GM19240 (cell line): ENCODE data around the gene PTPRN2.
"Not testable (repeated sequence)": the region's sequence is repeated elsewhere in the genome, so short reads cannot be mapped to it uniquely, and the experiment has no call there.

ENCODE experiments used
- DNase-seq: peaks from one replicate; pipeline ENCODE4 v3.0.0; 2011; ENCODE audit warnings: low spot score; ENCODE audit not compliant: insufficient read length

PTPRN2 gene

DNA sequence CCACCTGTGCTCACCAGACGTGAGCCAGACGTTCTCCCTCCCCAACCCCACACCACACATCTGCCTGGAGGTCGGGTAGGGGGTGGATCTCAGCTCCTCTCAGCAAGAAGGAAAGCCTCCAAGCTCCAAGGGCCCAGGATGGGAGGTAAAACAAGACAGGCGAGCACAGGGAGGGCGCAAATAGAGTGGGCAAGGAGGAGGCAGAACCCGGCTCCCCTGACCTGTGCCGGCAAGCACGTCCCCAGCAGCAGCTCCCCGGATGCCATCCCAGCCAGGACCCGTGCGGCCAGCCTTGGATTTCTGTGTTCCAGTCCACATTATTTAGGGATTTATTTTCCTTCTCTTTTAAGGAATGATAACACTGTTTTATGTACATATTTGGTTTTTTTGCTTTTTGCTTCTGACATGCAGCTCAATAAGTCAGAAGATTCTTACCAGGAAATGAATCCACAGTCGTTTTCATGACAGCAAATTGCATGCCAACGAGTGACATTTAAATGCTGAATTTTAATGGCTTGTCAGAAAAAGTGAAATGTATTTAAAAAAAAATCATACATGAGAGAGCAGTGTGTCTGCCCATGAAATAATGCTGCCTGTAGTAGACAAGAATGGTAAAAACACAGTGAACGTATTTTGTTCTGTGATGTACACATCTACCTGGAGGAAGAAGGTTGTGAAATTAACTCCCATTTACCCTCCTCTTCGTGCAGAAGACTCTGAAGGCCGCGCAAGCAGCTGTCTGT lies 276.5 kb downstream of the PTPRN2 start:
- DNase-seq: no peak

DNA sequence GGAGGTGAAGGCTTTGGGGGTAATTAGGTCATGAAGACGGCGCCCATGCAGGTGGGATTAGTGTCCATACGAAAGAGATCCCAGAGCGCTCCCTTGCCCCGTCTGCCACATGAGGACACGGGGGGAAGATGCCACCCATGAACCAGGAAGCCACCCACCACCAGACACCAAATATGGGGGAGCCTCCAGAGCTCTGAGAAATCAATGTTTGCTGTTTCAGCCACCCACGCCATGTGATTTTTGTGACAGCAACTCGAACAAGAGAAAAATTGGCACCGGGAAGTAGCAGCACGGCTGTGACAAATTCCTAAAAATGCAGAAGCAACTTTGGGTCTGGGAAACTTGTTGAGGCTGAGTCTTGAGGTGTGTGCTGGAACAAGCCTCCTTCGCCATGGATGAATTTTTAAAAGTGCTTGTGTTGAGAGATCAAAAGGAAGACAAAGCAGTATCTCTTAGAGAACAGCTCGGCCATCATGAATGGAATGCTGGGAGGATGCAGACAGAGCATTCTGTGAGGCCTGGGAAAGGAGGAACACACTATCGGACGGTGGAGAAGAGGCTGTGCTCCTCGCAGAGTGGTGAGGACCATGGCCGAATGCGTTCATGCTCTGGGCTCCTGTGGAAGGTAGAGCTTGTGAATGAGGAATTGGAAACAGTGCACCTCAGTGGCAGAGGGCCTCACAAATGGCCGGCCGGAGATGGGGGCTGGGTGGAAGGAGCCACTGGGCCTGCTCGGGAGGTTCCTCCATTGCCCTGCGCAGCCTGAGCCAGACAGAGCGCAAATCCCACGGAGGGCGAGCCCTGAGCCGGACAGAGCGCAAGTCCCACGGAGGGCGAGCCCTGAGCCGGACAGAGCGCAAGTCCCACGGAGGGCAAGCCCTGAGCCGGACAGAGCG lies 277.5 kb downstream of the PTPRN2 start:
- DNase-seq: no peak

DNA sequence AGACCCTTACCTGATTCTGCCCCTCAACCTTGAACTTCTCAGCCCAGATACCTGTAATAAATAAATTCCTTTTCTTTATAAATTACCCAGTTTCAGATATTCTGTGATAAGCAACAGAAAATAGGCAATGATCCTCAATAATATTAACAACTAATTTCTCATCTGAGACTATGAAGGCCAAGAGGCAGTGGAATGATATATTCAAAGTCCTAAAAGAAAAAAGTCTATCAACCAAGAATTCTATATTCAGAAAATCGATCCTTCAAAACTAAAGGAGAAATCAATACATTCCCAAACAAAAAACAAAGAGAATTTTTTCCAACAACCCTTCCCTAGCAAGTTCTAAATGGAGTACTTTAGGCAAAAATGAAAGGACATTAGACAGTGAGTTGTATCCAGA lies 279.6 kb downstream of the PTPRN2 start:
- no peak for DNase-seq

DNA sequence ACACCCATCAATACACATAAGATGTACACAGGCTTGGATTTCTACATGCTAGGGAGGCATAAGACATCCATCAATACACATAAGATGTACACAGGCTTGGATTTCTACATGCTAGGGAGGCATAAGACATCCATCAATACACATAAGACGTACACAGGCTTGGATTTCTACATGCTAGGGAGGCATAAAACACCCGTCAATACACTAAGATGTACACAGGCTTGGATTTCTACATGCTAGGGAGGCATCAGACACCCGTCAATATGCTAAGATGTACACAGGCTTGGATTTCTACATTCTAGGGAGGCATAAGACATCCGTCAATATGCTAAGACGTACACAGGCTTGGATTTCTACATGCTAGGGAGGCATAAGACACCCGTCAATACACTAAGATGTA lies 283.6 kb downstream of the PTPRN2 start:
- not testable (repeated sequence) for DNase-seq

DNA sequence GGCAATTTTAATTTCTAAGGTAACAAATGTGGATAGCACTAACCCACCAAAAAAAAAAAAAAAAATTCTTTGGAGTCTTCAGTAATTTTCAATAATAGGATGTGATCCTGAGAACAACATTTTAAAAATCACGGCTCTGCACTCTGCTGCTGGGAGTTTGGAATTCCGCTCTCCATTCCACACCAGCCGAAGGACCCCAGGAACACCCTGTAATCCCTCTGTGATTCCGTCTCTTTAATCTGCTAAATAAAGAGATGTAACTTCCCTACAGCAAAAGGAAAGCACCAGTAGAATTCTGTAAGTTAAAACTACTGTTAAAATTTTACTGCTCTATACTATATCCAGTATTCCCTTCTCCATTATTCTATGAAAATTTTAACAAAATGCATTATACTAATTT lies 284.5 kb downstream of the PTPRN2 start:
- DNase-seq: no peak

DNA sequence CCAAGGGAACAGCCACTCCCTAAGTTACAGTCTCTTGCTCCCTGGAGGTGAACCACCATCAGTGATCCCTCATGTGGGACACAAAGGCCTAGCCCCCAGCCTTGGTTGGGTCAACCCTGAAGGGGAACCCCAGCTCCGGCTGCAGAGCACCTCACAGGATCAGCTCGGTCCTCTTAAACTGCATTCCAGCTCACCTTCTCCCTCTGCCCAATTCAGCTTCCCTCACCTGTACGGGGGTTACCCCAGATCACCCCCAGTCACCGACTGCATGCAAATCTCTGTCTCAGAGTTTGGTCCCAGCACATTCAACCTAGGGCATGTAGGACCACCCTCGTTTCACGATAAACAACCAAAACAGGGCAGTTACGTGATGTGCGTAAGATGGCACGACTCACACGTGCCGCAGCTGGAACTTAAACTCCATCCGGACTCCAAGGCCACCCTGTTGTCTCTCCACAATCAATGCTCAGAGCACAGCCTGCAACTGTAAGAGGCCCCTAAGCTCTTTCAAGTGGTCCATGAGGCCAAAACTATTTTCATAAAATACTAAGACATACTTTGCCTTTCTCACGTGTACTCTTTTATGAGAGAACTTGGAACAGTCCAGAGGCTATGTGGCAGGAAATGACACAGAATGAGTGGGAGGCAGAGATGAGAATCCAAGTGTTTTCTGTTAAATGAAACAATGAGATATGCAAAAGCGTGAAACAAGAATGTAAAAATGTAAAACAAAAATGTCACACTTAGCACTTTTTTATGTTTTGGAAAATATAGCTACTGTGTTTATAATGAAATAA lies 285.2 kb downstream of the PTPRN2 start:
- no peak for DNase-seq

DNA sequence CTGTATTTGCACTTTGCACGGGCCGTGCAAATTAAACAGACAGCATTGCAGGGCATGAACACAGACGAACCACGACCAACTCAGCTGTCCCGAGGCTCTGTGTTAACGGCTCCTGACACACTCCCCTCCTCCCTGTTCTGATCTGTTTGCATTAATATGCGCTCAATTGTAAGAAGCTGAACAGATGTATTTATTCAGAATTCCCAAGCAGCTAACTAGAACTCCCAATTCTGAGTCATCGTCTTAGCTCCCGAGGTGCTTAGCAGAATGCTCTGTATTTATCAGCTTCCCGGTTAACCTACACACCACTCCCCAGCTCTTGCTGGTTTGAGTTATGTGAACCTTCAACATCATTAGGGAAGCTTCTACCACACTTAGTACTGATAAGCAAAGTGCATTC lies 286.4 kb downstream of the PTPRN2 start:
- no peak for DNase-seq

DNA sequence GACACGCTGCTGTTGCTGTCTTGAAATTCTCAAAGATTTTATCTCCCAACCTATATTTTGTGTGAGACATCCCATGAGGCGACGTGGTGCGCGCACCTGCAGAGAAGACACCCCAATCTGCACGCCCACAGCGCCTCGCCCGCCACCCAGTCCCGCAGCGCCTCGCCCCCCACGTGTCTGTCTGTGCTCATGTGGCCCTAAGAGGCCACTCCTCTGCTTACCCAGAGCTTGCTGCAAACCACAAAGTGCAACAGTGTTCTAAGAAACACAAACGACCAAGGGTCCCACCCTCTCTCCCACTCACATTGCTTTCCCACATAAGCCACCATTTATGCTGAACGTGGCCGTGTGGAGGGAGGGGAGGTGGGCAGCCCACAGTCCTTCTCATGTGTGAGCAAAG lies 287.2 kb downstream of the PTPRN2 start:
- no peak for DNase-seq

DNA sequence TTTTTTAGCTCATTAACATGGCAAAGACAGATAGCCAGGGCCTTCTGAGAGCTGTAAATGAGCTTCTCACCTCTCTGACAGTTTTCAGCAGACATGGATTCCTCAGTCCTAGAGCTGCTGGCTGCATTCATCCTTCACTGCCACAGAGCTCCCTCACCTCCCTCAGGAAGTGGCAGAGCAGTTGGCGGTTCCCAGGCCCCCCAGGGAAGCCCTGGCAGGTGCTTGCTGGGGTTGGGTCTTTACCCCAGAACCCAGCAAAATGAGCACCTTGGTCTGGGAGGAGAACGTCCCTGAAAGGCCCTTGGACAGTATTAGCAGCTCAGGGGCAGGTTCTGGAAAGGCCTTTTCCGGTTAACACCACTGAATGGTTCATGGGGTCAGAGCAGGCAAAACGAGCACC lies 288.0 kb downstream of the PTPRN2 start:
- no peak for DNase-seq

DNA sequence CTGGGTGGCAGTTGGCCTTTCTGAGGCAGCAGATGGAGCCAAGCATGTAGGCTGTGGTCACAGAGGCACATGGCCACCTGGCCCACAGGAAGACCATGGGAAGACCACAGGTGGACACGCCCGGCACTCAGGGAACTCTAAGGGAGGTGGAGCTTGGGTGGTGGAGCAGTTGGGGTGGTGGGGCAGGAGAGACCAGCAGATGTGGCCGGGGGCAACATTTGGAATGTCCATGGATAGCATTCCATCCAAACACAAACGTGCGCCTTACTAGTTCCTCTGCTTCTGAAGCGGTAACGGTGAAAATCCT lies 290.9 kb downstream of the PTPRN2 start:
- no peak for DNase-seq

DNA sequence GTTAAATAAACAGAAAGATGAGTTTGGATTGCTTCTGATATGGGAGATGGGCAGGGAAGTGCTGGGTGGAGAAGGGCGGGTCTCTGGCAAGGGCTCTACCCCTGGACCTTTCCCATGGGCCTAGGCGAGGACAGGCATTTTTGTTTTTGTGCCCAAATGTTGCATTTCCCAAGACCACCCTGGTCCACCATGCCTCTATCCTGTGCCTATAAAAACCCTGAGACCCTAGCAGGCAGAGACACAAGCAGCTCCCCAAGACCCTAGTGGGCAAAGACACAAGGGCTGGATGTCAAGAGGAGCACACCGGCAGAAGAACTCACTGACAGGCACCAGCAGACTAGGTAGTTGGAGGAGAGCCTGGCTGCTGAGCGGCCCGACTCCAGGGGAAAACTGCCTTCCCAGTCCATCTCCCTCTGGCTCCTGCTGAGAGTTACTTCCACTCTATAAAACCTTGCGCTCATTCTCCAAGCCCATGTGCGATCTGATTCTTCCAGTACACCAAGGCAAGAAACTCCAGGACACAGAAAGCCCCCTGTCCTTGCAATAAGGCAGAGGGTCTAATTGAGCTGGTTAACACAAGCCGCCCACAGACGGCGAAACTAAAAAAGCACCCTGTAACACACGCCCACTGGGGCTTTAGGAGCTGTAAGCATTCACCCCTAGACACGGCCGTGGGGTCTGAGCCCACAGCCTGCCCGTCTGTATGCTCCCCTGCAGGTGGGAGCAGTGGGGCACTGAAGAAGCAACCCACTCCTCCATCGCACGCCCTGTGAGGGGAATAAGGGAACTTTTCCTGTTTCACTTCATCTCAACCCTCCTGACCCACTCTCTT lies 291.4 kb downstream of the PTPRN2 start:
- no peak for DNase-seq

DNA sequence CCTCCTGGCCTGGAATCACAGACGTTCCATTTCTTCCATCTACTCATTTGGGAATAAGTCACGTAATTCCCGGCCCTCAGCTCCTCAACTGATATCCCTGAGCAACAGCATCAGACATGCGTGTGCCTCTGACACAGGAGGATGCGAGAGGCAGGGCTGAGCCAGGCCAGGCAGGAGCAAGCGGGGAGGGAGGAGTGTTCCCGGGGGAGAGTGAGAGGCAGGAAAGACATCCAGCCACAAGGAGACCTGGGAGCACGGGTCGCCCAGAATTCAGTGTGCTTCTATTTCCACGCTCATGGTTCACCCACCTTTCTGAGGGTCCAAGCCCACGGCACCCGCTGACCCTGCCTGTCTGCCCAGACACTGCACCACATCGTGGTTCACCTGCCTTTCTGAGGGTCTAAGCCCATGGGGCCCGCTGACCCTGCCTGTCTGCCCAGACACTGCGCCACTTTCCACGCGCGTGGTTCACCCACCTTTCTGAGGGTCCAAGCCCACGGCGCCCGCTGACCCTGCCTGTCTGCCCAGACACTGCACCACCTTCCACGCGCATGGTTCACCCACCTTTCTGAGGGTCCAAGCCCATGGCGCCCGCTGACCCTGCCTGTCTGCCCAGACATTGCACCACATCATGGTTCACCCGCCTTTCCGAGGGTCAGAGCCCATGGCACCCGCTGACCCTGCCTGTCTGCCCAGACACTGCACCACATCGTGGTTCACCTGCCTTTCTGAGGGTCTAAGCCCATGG lies 293.0 kb downstream of the PTPRN2 start:
- not testable (repeated sequence) for DNase-seq

DNA sequence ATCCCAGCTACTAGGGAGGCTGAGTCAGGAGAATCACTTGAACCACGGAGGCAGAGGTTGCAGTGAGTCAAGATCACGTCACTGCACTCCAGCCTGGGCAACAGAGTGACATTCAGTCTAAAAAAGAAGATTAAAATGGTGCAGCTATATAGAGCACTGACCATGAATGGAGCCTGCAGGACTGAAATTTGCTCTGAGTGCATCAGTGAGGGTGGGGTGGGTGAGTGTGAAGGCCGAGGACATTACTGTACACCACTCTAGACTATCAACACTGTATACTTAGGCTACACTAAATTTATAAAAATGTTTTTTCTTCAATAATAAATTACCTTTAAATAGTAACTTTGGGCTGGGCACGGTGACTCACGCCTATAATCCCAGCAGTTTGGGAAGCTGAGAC lies 294.7 kb downstream of the PTPRN2 start:
- DNase-seq: no peak

DNA sequence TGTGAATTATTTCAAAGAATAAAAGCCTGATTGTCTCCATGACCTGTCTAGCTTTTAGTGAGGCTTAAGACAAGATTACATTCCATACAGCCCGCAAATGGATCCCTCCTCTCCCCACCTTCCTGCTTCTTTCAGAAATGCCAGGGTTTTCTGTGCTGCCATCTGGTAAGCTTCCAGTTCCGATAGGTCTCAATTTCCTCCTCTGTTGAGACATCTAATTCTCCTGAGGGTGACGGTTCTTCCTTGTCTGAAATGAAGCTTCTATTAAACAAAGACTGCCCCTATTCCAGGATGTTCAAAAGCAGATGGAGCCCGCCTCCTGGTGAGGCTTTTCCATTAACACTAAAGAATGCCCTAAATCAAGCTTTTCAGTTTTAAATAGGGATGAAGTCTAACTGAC lies 295.6 kb downstream of the PTPRN2 start:
- no peak for DNase-seq

DNA sequence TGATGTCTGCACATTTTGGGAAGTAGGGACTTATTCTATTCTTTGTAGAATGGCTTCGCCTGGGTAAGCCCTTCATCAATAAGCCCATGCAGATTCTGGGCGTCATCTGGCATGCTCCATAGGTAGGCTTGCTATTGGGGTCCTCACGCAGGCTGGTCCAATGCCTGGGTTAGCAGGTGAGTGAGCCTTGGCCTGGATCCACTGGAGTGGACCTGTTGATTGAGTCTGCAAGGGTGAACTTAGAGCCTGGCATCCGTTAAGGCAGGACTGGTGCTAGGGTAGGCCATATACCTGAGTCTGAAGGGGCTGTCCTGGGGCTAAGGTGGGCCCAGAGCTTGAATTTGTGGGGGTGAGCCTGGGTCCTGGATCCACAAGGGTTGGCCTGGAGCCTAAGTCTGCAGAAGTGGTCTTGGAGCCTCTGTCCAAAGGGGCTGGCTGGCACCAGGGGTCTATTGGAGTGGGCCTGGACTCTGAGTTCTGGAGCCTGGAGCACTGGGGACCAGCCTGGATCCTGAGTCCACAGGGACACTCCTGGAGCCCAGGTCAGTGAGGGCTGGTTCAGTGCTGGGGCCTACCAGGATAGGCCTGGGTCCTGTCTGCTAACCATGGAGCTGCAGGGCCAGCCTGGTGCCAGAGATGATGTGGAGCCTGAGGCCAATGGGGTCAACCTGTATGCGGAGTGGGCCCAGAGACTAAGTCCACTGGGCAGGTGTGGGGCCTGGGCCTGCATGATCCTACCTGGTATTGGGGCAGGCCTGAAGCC lies 297.7 kb downstream of the PTPRN2 start:
- DNase-seq: no peak

DNA sequence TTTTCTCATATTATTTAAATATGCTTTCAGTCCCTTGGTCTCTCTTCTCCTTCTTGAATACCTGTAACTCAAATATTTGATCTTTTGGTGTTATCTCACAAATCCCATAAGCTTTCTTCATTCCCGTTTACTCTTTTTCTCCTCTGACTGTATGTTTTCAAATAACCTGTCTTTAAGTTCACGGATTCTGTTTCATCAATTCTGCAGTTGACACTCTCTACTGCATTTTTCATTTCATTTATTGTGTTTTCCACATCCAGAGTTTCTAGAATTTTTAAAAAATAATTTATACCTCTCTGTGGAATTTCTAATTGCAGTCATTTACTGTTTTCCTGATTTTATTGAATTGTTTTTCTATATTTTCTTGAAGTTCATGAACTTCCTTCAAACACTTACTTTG lies 298.4 kb downstream of the PTPRN2 start:
- DNase-seq: no peak

DNA sequence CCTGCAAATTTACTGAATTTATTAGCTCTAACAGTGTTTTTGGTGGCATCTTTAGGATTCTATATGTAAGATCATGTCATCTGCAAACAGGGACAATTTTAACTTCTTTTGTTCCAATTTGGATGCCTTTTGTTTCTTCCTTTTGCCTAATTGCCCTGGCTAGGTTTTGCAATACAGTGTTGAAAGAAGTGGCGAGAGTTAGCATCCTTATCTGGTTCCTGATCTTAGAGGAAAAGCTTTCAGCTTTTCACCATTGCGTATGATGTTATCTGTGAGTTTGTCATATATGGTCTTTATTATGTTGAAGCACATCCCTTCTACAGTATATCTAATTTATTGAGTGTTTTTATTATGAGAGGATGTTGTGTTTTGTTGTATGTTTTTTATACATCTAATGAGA lies 301.4 kb downstream of the PTPRN2 start:
- no peak for DNase-seq

DNA sequence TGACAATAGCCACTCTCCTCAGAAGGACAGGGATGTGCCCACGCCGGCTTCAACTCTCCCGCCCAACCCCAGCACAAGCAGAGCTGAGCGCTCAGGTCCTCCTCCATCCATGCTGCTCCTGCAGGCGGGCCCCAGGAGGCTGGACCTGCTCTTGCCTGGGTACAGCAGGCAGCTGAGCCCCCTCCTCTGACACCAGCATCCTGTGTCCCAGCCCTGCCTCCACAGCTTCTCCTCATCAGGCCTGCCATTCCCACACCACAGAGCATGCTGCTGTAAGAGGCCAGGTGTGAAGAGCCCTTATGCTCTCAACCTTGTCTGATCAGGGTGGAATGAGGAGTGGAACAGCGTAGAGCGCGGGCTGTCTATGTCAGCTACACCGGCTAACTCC lies 302.2 kb downstream of the PTPRN2 start:
- no peak for DNase-seq

DNA sequence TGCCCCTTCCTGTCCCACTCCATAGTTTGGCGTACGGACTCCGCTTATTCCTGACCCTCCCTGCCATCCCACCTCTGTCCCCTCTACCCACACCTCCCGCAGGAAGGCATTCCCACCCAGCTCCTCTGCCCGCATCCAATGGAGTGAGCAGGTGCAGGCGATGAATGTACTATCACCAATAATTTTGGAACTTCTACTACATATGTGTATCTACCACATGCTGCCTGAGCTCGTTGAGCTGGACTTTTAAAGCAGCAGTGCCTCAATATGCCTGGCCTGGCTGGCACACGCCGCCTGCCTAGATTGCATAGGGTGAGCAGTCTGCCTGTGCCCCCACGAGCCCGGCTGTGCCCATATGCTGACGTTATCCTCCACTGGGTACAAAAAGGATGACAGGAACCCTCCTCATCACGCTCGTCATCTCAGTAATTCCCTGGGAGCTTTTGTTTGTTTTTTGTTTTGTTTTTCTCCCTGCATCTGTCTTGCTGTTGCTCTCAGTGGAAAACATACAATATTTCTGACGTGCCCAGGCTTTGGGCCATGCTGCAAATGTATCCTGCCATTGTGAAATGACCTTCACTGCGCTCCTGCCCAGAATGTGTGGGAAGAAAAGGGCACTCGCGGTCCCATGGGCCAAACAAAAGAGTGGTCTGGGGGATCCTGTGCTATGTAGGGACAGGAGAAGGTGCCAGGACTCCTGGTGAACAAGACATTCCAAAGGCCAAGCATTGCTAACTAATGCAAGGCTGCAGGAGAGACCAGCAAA lies 302.8 kb downstream of the PTPRN2 start:
- DNase-seq: no peak
